Measurements from ENCODE around the gene KIAA0040.

The KIAA0040 gene

DNA sequence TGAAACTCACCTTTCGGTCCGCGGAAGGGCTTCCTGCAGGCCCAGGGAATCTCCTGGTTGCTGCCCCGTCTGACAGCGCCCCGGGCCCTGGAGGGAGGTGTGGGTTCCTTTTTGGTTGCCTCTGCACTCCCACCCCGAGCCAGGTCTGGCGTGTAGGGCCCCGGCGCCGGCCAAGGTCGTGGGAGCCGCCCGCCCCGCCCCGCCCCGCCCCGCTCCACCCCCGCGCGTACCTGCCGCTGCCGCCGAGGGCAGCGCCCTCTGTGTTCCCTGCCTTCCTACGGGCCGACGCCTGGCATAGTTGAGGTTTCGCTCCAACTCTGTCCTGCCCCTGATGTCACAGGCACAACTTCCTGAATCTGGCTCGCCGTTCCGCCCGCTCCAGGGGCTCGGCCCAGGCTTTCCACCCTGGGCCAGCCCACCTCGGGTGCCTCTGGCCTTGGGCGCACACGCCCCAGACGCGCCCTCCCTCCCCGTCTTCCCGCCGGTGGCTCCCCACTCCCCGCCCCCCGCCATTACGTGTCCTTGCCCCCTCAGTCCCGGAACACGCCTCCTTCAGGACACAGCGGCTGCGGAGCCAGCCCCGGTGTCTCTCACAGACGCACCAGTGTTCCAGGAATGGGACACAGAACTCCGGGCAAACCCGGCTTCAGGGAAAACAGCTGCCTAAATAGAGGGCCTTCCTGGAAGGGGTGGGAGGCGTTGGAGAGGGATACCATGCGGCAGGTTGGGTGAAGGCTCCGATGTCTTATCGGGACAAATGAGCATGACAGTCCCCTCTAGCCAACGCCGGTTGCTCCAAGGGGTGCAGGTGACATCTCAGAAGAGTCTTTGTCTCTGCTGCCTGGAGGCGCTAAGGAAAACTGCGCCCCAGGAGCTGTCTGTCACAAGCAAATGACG, at the start of gene KIAA0040:
TSS of gene KIAA0040 (minus strand) at position 147 of the 897 bp plus-strand sequence. CDS start 31,763 bp downstream, outside the sequence.
- DNase-seq, result peak; percentile 57

- no peak for DNase-seq
Measured at GRCh38 chr1:175237389-175237788, 44.8 kb upstream of the KIAA0040 start.

DNA sequence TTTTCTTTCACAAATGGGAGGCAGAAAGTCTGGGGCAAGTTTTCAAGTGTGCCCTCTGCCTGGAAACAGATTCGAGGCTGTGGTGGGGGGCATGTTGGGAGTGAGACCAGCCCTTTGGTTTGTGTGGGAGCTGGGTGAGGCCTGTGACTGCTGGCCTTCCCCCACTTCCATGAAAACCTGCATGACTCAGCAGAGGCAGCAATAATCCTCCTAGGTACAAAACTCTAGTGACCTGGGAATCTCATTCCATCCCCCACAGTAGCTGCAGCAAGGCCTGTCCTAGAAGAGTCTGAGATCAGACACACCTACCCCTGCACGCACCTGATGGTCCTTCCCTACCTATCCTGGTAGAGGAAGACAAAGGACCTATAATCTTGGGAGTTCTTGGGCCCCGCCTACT, 42.1 kb upstream of the KIAA0040 start:
- DNase-seq, result no peak

GRCh38 chr1:175232335-175232734, 39.8 kb upstream of the KIAA0040 start:
- DNase-seq, result no peak

- DNase-seq, result no peak
Measured at GRCh38 chr1:175225805-175226129, 33.2 kb upstream of the KIAA0040 start.

DNA sequence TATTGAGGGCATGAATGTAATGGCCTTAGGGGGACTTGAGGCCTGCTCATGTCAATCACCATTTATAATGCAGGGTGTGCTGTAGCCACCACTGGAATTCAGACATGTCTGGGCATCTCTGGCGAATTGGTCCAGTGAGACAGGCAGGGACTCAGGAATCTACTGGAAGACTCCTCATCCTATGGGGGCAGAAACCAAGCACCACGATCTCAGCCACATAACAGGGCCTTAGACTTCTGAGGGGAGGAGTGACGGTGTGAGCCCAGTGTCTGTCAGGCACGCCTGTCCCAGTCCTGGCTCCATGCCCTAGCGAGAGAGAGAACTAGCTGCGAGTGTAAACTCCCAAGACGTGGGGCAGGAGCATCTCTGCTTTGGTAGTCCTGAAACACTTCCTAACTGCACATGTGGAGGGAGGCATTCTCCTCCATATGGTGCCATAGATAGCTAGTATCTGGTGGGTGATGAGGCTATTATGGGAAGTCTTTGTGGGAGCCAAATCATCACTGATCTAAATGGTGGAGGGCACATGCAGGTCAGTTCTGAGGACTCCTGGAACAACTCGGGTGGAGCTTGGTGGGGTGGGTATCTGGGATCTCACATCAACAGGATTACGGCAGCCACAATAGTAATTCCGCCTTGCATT, 29.8 kb upstream of the KIAA0040 start:
- no peak for DNase-seq

GRCh38 chr1:175221557-175222175, 29.1 kb upstream of the KIAA0040 start:
- no peak for DNase-seq

GRCh38 chr1:175220853-175221556, 28.4 kb upstream of the KIAA0040 start:
- no peak for DNase-seq

DNA sequence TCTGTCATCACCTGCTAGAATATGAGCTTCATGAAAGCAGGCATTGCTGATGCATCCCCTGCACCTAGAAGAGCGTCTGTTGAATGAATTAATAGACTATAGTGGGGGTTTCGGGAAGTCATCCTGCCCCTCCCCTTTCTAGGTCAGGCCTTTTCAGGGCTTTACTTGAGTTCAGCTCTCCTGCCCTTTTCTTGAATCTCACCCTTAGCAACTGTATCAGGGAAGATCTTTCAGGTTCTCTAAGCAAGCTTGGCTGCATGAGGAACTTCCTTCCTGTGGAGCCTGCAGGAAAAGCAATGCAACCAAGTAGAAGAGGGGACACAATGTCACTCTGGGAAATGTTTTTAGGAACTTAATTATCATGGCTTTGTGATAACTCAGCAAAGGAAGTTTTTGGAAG, 27.2 kb upstream of the KIAA0040 start:
- no peak for DNase-seq

DNA sequence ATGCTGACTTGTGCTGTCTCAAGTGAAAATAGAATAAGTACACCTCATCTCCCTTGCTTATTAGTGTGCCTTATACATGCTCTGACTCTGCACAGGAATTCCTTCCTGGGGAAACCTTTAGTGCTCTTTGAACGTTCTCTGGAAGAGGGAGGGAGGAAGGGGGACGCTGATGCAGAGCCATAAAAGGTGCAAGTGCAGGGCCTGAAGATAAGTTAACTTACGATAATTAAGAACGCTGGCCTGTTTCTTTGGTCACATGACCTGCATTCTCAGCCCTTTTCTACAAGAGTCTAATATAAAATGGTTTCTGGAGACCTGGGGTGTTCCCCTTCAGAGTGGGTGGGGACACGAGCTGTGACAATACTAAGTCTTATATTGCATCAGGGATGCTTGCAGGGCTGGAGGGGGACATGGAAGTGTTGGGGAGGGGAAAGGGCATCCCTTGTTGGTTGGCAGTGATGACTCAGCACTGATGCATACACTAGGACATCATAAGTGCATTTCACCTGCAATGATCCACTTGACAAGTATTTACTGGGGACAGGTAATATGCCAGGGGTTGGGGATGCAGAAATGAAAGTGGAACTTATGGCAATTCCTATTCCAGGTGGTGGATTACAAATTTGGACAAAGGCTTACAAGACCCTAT, 26.3 kb upstream of the KIAA0040 start:
- DNase-seq, result no peak

DNA sequence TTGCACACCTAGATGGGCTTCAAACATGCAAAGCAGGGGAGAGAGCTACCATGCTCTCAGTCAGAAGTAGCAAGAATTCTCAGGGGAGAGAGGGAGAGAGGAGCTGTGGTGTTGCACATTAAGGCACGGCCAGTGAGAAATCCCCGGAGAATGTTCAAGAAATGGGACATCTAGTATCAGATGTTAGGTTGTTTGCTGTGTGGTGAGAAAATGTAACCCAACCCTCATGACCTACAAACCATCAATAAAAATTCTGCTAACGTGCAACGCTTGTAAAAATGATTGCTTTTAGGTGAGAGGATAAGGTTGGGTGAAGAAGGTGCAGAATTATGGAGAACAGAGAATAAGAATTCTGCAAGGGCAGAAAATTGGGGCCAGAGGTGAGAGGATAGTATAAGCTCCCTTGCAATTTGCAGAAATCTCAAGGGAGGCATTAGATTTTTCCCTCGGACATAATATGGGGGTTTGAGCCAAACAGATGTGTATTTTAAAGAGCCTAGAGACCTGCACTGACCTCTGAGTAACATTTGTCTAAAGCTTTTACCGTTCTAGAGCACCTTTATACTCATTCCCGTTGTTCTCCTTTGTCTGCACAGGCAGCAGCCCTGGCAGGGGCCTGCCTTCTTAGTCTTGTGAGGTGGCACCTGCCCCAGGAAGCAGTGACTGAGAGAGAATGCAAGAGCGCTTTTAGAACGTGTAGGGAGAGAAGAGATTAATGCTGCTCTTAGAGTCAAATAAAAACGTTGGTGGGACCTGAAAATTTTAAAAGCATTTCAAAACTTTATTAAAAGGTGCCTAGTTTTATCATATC, 25.4 kb upstream of the KIAA0040 start:
- DNase-seq, result no peak

GRCh38 chr1:175216444-175216843, 23.9 kb upstream of the KIAA0040 start:
- no peak for DNase-seq

DNA sequence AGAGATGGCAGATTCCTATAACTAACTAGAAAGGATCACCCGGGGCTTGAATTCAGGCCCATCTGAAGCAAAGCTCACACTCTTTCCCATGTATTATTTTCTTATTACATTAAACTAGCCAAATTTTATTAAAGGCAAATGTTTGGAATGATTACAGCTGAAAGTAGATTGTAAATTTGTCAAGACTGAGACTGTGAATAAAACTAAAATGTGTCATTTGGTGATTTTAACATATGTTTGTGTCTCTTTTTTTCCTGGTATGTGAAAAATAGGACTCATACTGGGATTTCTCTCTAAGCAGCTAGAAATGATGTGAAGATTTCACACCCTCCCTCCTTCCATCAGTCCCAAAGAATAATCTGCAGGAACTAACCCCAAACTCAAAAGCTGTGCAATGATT, 19.1 kb upstream of the KIAA0040 start:
- DNase-seq, result no peak

GRCh38 chr1:175210744-175211143, 18.2 kb upstream of the KIAA0040 start:
- no peak for DNase-seq

GRCh38 chr1:175209493-175209921, 16.9 kb upstream of the KIAA0040 start:
- no peak for DNase-seq

DNA sequence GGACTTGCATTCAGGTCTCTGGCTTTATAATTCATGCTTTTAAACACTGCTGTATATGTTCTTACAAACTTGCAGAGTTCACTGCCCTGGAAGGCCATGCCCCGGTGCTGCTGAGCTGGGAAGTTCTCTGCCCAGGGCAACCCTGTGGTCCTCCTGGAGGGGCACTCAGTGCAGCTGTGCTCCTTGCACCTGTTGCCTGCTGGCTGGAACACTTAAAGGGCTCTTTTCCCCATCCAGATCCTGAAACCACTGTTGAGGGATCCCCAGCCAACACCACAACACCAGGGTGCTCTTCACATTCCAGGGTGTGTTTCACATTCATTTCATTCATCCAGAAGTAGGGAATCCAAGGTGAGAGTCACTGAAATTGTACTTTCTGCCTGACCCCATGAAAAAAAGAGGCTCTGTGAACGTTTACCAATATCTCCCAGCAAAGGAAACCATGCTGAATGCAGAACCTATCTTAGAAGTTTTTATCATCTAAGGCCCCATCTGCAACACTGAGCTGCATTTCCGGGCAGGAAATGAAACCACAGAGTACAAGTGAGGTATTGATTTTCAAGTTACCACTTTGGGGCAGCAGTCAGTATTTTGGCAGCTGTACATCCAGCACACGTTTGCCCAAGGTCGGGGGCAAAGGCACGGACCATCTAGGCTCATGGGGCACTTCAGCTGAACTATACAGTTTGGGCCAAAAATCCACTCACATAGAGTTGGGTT, 16.4 kb upstream of the KIAA0040 start:
- DNase-seq, result peak; percentile 34

DNA sequence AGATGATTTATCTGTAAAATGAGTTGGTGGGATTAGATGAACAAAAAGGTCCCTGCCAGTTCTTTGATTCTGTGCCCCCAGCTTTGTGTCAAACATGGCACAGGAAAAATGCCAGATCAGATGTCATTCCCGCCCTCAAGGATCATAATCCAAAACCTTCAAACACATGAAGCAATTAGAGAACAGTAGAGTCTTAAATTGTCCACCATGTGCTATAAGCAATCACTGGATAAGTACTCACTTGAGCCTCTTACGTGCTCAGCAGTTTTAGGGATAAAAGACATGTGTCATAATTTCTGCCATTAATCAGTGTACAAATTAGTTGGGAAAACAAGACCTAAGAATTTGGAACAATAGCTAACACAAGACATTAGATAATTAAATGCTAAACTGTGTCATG, 15.4 kb upstream of the KIAA0040 start:
- peak; percentile 84 for DNase-seq

DNA sequence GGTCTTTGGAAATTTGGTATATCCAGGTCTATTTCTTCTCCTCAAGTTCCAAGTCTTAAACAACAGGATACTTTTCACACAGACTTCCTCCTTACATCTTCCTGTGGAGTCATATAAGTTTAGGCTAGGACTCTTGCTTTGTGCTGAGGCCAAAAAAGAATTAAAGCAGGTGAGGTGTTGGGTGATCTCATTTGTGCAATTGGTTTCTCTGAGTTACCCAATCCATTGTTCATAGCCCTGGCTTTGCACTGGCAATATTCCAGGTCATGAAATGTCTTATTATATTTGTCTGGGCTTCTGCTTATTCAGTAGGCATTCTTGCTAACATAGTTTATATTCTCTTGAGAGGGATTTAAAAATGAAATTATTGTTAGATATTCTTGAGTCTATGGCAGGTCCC, 14.1 kb upstream of the KIAA0040 start:
- DNase-seq, result peak; percentile 13

DNA sequence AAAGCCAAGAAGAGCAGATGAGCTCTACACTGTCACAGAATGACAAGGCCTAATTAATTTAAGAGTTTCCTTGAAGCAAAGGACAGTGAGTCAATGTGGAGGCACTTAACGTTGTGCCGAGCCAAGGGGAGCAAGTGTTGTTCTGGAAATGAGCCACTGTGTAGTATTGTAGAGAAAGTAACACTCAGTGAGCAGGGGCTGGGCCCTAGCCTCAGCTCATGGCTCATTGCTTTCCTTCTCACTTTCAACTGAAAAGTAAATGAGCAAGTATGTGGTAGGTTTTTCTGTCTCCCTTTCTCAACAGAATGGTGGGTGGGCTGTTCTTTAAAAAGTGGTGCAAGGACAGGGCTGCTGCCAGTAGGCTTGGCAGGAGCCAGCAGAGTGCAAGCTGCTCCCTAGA, 11.8 kb upstream of the KIAA0040 start:
- no peak for DNase-seq

DNA sequence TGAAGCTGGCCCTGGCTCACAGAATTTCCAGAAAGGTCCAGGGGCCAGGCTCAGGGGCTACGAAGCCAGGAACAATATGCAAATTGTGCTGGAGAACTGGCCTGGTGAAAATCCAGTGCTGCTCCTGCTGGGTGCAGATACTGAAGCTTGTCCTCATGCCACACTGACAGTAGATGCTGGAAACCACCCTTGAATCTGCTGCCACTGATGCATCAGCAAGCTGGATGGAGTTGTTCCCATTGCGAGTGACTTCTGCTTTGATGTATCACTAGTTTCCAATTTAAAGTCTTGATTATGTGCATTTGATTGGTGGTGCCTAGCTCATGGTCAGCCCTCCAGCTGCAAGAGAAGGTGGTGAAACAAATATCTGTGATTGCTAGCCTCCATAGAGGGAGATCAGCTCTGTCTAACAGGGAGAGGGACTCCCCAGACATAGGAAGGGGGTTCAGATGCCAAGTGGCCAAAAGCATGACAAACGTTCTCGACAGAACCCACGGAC, 11.0 kb upstream of the KIAA0040 start:
- no peak for DNase-seq

Measured in SHP77 treated with DMSO at 0.1 percent for 48 hours (cell line).